Lung (tissue), 12 donors: ENCODE results near the gene FAM217B. TPM values are rescaled to one million over a fixed set of nuclear protein-coding genes. Genes with fewer than 3 reads are reported as not detected.

Experiments used
- ATAC-seq: fragments of 200-7000 bp; cut with Tn5 transposase; one replicate; pipeline ENCODE4 v1.9.1; 2020; ENCODE audit warnings: moderate number of reproducible peaks; ENCODE audit not compliant: insufficient read depth, low FRiP score
- DNase-seq, 3 donors: peaks; one replicate each; pipeline ENCODE4 v3.0.0-alpha.2; 2013 to 2017
- H3K27ac ChIP-seq, 2 donors: one replicate each; pipeline ENCODE4 v1.5.1; 2013; ENCODE audit warnings: mild to moderate bottlenecking in 2 of 2, moderate library complexity in 2 of 2, control low read depth in 1 of 2, inconsistent platforms in 1 of 2, low read depth in 1 of 2, low read length in 1 of 2
- H3K27me3 ChIP-seq, 3 donors: one replicate each; pipeline ENCODE4 v1.5.1; 2013; ENCODE audit warnings: low read length in 2 of 3; ENCODE audit not compliant: control insufficient read depth in 3 of 3, insufficient read depth in 3 of 3
- H3K36me3 ChIP-seq, 4 donors: one replicate each; pipeline ENCODE4 v1.5.1; 2013; ENCODE audit warnings: low read length in 4 of 4, mild to moderate bottlenecking in 1 of 4, moderate library complexity in 1 of 4; ENCODE audit not compliant: control insufficient read depth in 4 of 4, insufficient read depth in 4 of 4
- H3K4me1 ChIP-seq, 5 donors: one replicate each; pipeline ENCODE4 v1.5.1; 2013; ENCODE audit warnings: low read length in 5 of 5, mild to moderate bottlenecking in 2 of 5, moderate library complexity in 1 of 5; ENCODE audit not compliant: control insufficient read depth in 5 of 5, insufficient read depth in 5 of 5
- H3K4me3 ChIP-seq: one replicate; pipeline ENCODE4 v1.5.1; 2013; ENCODE audit warnings: mild to moderate bottlenecking, control low read depth, moderate library complexity
- H3K9ac ChIP-seq, 2 donors: one replicate each; pipeline ENCODE4 v1.5.1; 2013; ENCODE audit warnings: low read length in 2 of 2, control low read depth in 1 of 2; ENCODE audit not compliant: insufficient read depth in 1 of 2
- H3K9me3 ChIP-seq, 4 donors: one replicate each; pipeline ENCODE4 v1.5.1; 2013; ENCODE audit warnings: low read length in 3 of 4, mild to moderate bottlenecking in 1 of 4, moderate library complexity in 1 of 4; ENCODE audit not compliant: control insufficient read depth in 4 of 4, insufficient read depth in 3 of 4
- WGBS, 2 donors: extraction: QIAGEN DNeasy Blood & Tissue Kit; methylation state at CpG; one replicate each; pipeline ENCODE4 v1.1.7; 2013; 5-methylcytosine and 5-hydroxymethylcytosine counted together
- polyA plus RNA-seq, 2 donors: library from polyadenylated mRNA; stranded (reverse); fragments of 200-250 nt; gene quantifications; one replicate each; pipeline ENCODE4 v1.2.1, GENCODE V29; 2013
- total RNA-seq, 2 donors: library from RNA; depleted of rRNA in 1 of 2; stranded (reverse); fragments of >200 nt in 1 of 2; gene quantifications; one replicate each; pipeline ENCODE4 v1.2.1, GENCODE V29; 2014 to 2021
- TF ChIP-seq, protein P1 (sequence below): IDR thresholded peaks from 2 replicates; pipeline ENCODE4 v1.5.1; 2012; ENCODE audit warnings: mild to moderate bottlenecking; ENCODE audit errors: control extremely low read depth, extremely low read depth
- donor health status: control.
- donor health status: control.
- donor health status: Bipolar disorder and iron deficiency.
- donor health status: healthy.
- donor health status: DM: yes; HTN: yes; CAD: no.

Gene FAM217B
- total and polyA plus RNA-seq, 4 donors = 4.9 to 18.5 (median 10.2) TPM

DNA sequence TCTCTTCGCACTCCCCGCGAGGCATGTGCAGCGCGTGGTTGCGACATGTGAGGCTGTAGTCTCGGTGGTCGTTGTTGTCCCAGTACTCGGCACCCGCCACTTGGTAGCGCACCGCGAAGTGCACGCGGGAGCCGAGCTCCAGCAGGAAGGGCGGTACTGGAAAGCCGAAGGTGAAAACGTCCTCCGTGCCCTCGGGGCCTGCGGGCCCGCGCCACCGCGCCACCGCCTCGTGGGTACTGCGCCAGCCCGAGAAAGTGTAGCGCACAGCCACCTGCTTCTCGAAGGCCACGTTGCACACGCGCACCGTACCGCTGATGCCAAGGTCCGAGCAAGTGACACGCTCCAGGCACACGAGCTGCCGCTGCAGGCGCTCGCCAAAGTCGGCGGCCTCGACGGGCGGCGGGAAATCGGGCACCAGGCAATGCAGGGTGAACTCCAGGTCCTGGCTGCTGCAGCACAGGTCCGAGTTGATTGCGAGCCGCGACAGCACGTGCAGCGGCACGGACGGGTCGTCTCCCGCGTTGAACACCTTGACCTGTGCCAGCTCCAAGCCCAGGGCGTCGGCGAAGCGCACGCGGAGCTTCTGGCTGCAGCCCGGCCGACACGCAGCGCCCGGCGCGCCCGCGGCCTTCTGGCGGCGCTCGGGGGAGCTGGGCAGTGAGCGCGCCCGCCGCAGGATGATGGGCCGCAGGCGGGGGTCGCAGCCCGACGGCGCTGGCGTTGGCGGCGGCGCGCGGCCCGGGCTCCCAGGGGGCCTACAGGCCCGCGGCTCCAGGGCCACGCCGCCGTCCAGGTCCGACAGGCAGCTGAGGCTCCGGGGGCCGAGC lies 924 bp upstream of the FAM217B start:
- Histone ChIP-seq H3K36me3 (peaks cover 0 to 10% (median 4%) of the 10 kb centered on the region in 4 donors), H3K9ac (peak overlapping the region in 1 of 2 donors; percentile 68), H3K4me3 (peak overlapping the region; percentile 73), H3K27ac (peak overlapping the region; percentile 97 to 100), H3K9me3 (no peaks in the 10 kb centered on the region), H3K27me3 (no peaks in the 10 kb centered on the region), H3K4me1 (peaks cover 8 to 54% (median 21%) of the 10 kb centered on the region in 5 donors)
- WGBS, 2 donors = 46 to 53% methylated on average over 88 to 104 of the region's 104 CpGs
- TF ChIP-seq, protein P1, sequence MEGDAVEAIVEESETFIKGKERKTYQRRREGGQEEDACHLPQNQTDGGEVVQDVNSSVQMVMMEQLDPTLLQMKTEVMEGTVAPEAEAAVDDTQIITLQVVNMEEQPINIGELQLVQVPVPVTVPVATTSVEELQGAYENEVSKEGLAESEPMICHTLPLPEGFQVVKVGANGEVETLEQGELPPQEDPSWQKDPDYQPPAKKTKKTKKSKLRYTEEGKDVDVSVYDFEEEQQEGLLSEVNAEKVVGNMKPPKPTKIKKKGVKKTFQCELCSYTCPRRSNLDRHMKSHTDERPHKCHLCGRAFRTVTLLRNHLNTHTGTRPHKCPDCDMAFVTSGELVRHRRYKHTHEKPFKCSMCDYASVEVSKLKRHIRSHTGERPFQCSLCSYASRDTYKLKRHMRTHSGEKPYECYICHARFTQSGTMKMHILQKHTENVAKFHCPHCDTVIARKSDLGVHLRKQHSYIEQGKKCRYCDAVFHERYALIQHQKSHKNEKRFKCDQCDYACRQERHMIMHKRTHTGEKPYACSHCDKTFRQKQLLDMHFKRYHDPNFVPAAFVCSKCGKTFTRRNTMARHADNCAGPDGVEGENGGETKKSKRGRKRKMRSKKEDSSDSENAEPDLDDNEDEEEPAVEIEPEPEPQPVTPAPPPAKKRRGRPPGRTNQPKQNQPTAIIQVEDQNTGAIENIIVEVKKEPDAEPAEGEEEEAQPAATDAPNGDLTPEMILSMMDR = no peak
- DNase-seq (peak in 1 of 3 donors; percentile 34), ATAC-seq (peak; percentile 33)

DNA sequence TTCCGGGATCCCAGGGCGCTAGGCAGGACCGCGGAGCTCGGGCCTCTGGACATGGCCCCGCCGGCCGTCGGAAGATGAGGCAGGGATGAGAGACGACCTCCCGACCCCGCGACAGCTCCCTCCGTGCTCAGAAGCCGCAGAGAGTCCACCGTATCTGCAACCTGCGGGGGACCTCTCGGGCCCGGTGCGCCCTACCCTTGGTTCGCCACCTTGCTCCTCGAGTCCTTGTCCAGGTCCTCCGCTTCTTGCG lies 385 bp upstream of the FAM217B start:
- Histone ChIP-seq H3K27me3 (no peaks in the 10 kb centered on the region), H3K9ac (peak overlapping the region; percentile 63 to 68), H3K4me3 (peak overlapping the region; percentile 73), H3K9me3 (no peaks in the 10 kb centered on the region), H3K27ac (peak overlapping the region; percentile 97 to 100), H3K36me3 (peaks cover 0 to 15% (median 8%) of the 10 kb centered on the region in 4 donors), H3K4me1 (peaks cover 8 to 58% (median 21%) of the 10 kb centered on the region in 5 donors)
- 0 to 1% methylated on average over 24 of the region's 24 CpGs for WGBS, 2 donors
- TF ChIP-seq, protein P1 = no peak
- no peak for ATAC-seq
- no peak for DNase-seq

DNA sequence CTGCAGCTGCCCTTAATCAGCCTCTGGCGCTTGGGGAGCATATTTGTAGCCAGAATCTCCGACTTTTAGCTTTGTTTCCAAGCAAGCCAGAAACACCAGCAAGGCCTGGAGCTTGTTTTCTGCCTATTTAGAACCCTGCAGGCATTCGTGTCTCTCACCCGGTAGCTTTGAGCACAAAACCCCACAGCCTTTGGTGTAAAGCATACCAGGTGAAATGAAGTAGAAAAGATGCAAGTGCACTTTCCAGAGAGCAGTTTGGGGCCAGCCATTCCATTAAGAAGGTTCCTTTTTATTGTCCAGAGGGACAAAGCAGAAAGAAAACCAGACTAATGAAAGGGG lies 736 bp downstream of the FAM217B start:
- H3K36me3 ChIP-seq = peaks cover 0 to 18% (median 8%) of the 10 kb centered on the region in 4 donors
- ATAC-seq (peak; percentile 3), DNase-seq (no peak)
- H3K9me3 ChIP-seq = no peaks in the 10 kb centered on the region
- TF ChIP-seq, protein P1 = no peak
- H3K4me3 ChIP-seq = peak overlapping the region; percentile 73
- 0% methylated on average over 4 of the region's 4 CpGs for WGBS, 2 donors
- H3K27ac ChIP-seq = peak overlapping the region; percentile 97 to 100
- peaks cover 8 to 69% (median 25%) of the 10 kb centered on the region in 5 donors for H3K4me1 ChIP-seq
- no peaks in the 10 kb centered on the region for H3K27me3 ChIP-seq
- peak overlapping the region; percentile 75 to 89 for H3K9ac ChIP-seq
